Activated T-cell treated with anti-CD3 and anti-CD28 coated beads, Interleukin-2, amount 50 U/mL, for 72 hours (primary cell): ENCODE measurements around the gene DBX2. TPM values are rescaled to one million over a fixed set of nuclear protein-coding genes. Genes with fewer than 3 reads are reported as not detected.
"Not testable (repeated sequence)": the region's sequence is repeated elsewhere in the genome, so short reads cannot be mapped to it uniquely, and the experiment has no call there.

ENCODE experiments used
- ATAC-seq, 2 donors: fragments of 150-1000 bp; cut with Tn5 transposase; replicated peaks in 1 of 2; 2 replicates each; pipeline ENCODE4 v1.10.0; 2021; ENCODE audit warnings: moderate library complexity in 2 of 2, mild to moderate bottlenecking in 1 of 2
- DNase-seq, 2 donors: peaks; one replicate each; pipeline ENCODE4 v3.0.0; 2021 to 2022; ENCODE audit warnings: mixed read lengths in 1 of 2
- H3K27ac Mint-ChIP-seq: one replicate; pipeline ENCODE4 v1.8.0; 2022; ENCODE audit warnings: mild to moderate bottlenecking, moderate library complexity, mixed read lengths
- H3K27me3 Mint-ChIP-seq: one replicate; pipeline ENCODE4 v1.8.0; 2022; ENCODE audit warnings: low read depth, mixed read lengths
- H3K36me3 Mint-ChIP-seq, 2 donors: one replicate each; pipeline ENCODE4 v1.8.0; 2022; ENCODE audit warnings: mixed read lengths in 2 of 2, mild to moderate bottlenecking in 1 of 2; ENCODE audit not compliant: insufficient read depth in 2 of 2
- H3K4me1 Mint-ChIP-seq: one replicate; pipeline ENCODE4 v1.8.0; 2022; ENCODE audit warnings: low read depth, mixed read lengths
- H3K4me3 Mint-ChIP-seq, 2 donors: one replicate each; pipeline ENCODE4 v1.8.0; 2022; ENCODE audit warnings: mild to moderate bottlenecking in 2 of 2, mixed read lengths in 2 of 2, moderate library complexity in 2 of 2
- H3K9me3 Mint-ChIP-seq, 2 donors: one replicate each; pipeline ENCODE4 v1.8.0; 2022; ENCODE audit warnings: mixed read lengths in 2 of 2
- total RNA-seq, 2 donors: library from RNA; stranded (reverse); gene quantifications; one replicate each; pipeline ENCODE4 v1.2.3, GENCODE V29; 2022

Gene DBX2
- total RNA-seq, 2 donors from 2014 or later: not detected

DNA sequence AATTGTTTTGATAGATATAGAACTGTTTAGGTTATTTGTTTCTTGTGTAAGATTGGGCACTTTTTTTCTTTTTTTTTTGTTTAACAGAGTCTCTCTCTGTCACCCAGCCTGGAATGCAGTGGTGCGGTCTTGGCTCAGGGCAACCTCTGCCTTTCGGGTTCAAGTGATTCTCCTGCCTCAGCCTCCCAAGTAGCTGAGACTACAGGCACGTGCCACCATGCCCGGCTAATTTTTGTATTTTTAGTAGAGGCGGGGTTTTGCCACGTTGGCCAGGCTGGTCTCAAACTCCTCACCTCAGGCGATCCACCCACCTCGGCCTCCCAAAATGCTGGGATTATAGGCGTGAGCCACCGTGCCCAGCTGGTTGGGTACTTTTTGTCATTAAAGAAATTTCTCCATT is 66.0 kb downstream of the DBX2 start:
- H3K9me3 Mint-ChIP-seq, H3K4me3 Mint-ChIP-seq, H3K36me3 Mint-ChIP-seq, H3K4me1 Mint-ChIP-seq, DNase-seq, ATAC-seq, H3K27ac Mint-ChIP-seq, H3K27me3 Mint-ChIP-seq: not testable (repeated sequence)

DNA sequence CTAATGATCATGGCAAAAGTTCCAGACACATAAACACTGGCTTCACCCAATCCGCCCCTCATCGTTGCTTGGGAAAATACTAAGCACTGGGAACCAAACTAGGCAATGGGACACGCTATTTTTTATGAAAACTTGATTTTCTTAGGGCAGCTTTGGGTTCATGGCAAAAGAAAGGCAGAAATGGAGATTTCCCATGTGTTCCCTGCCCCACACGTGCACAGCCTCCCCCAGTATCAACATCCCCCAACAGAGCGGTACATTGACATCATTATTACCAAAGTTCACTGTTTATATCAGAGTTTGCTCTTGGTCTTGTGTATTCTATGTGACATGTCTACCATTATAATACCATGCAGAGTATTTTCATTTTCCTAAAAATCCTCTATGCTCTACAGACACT is 71.0 kb downstream of the DBX2 start:
- no peak for ATAC-seq
- no peak for DNase-seq
- no peak overlapping the region for H3K27ac Mint-ChIP-seq
- H3K4me3 Mint-ChIP-seq: no peak overlapping the region
- no peaks in the 10 kb centered on the region for H3K4me1 Mint-ChIP-seq
- no peaks in the 10 kb centered on the region for H3K9me3 Mint-ChIP-seq
- no peaks in the 10 kb centered on the region for H3K36me3 Mint-ChIP-seq
- H3K27me3 Mint-ChIP-seq: peaks cover 5% of the 10 kb centered on the region

DNA sequence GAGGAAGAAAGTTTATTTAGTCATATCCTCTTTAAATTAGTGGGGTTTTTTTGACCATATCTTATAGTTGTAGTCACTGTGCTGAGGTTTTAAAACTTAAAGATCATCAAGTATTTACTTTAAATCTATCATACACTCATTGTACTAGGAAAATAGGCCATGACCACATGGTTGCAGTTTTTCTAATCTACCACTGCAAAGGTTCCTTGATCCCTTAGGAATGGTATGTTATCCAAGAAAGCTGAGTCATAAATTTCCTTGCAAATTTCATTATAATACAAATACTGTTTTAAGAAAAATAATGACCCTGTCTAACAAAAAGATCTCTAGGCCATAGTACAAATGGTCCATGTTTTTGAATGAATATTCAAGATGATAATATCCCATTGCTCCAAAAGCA is 74.7 kb downstream of the DBX2 start:
- Mint-ChIP-seq H3K4me3 (no peak overlapping the region), H3K27ac (no peak overlapping the region), H3K4me1 (no peaks in the 10 kb centered on the region), H3K36me3 (no peaks in the 10 kb centered on the region), H3K27me3 (peaks cover 3% of the 10 kb centered on the region), H3K9me3 (no peaks in the 10 kb centered on the region)
- ATAC-seq (no peak), DNase-seq (no peak)

DNA sequence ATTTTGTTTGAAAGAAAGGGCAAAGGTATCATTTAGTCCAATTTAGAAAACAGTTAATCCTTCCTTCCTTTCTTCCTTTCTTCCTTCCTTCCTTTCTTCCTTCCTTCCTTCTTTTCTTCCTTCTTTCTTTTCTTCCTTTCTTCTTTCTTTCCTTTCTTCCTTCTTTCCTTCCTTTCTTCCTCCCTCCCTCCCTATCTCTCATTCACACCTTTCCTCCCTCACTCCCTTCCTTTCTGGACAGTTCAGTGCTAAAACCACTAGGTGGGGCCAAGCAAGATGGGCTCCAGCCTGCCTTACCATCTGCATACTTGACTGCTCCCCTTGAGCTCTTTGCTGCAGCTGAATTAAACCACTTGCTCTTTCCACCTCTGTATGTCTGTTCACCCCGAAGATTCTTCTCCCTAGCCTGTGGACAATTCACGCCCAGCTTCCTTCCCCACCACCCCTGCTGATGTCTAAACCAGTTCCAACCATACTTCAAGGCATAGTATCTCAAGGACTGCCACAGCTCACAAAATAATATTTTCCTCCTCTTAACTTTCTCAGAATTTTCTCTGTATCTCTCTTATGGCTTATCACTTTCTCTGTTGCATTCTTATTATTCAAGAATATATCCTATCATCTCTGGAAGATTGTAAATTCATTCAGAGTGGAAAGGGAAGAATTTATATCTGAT is 78.0 kb downstream of the DBX2 start:
- no peaks in the 10 kb centered on the region for H3K4me1 Mint-ChIP-seq
- no peaks in the 10 kb centered on the region for H3K27me3 Mint-ChIP-seq
- H3K27ac Mint-ChIP-seq: no peak overlapping the region
- ATAC-seq (no peak), DNase-seq (no peak)
- no peaks in the 10 kb centered on the region for H3K36me3 Mint-ChIP-seq
- no peaks in the 10 kb centered on the region for H3K9me3 Mint-ChIP-seq
- no peak overlapping the region for H3K4me3 Mint-ChIP-seq

DNA sequence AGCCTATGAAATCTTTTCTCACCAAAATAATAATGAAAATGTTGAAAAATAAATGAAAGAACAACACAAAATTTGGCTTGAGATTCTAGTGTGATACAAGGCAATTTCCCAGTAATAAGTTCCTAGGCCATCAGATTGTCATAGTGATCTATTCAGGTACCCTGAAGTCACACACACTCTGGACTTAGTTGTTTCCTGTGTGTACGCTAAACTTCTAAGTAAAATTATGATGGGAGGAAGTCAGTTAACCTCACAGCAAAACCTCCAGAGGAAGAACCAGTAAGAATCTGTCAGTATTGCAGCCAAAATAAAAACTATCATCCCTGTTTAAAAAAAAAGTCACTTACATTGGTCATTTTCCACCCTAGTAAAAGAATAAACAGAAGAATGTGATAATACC is 81.9 kb downstream of the DBX2 start:
- no peak overlapping the region for H3K4me3 Mint-ChIP-seq
- H3K4me1 Mint-ChIP-seq: no peaks in the 10 kb centered on the region
- H3K9me3 Mint-ChIP-seq: peaks cover 0 to 2% of the 10 kb centered on the region in 2 donors
- DNase-seq (no peak), ATAC-seq (no peak)
- no peaks in the 10 kb centered on the region for H3K36me3 Mint-ChIP-seq
- no peak overlapping the region for H3K27ac Mint-ChIP-seq
- H3K27me3 Mint-ChIP-seq: no peaks in the 10 kb centered on the region

Other genes starting within 250 kb of the DBX2 start
- gene NELL2, start 174.8 kb downstream of the DBX2 start, total RNA-seq: 10 to 100 TPM; 36.3 to 66.0 TPM
- gene ANO6, start 165.0 kb upstream of the DBX2 start, total RNA-seq: 10 to 100 TPM; 25.3 to 27.0 TPM